ENCODE data around the gene LCA5L.
"Not testable (repeated sequence)": the region's sequence is repeated elsewhere in the genome, so short reads cannot be mapped to it uniquely, and the experiment has no call there.

LCA5L gene

GRCh38 chr21:39387461-39388037 is 58.0 kb downstream of the LCA5L start:
- H3K9me3 Mint-ChIP-seq: no peaks in the 10 kb centered on the region
- intact Hi-C loops (cut with micrococcal nuclease): loop anchor here (1.0 to 2.0 kb wide), 5 partner anchors 7 to 205 kb away; partner anchors contain the start of genes BRWD1 and PSMG1

GRCh38 chr21:39386899-39387298 is 58.7 kb downstream of the LCA5L start:
- peak overlapping the region; percentile 69 for H3K27ac Mint-ChIP-seq
- H3K4me1 Mint-ChIP-seq (ENCODE audit: low read depth): peaks cover 31% of the 10 kb centered on the region
- H3K27me3 Mint-ChIP-seq: no peaks in the 10 kb centered on the region

More at GRCh38 chr21:39387461-39388037, 58.0 kb downstream of the LCA5L start:
- no peaks in the 10 kb centered on the region for H3K27me3 Mint-ChIP-seq
- peaks cover 31% of the 10 kb centered on the region for H3K36me3 Mint-ChIP-seq (ENCODE audit: low read depth)
- peak overlapping the region; percentile 70 for H3K4me3 Mint-ChIP-seq
- peak overlapping the region; percentile 69 for H3K27ac Mint-ChIP-seq
- H3K4me1 Mint-ChIP-seq (ENCODE audit: low read depth): peaks cover 25% of the 10 kb centered on the region

GRCh38 chr21:39386194-39386593 is 59.4 kb downstream of the LCA5L start:
- Mint-ChIP-seq H3K27me3 (no peaks in the 10 kb centered on the region), H3K4me1 (ENCODE audit: low read depth) (peaks cover 35% of the 10 kb centered on the region), H3K4me3 (peak overlapping the region; percentile 48), H3K27ac (peak overlapping the region; percentile 42), H3K36me3 (ENCODE audit: low read depth) (peaks cover 18% of the 10 kb centered on the region), H3K9me3 (no peaks in the 10 kb centered on the region)
- intact Hi-C loops (cut with micrococcal nuclease): loop anchor here (2.0 kb wide), 1 partner anchor 203 kb away; the partner anchor contains the start of gene PSMG1

More at GRCh38 chr21:39386899-39387298, 58.7 kb downstream of the LCA5L start:
- intact Hi-C loops (cut with micrococcal nuclease): loop anchor here (1.0 to 2.0 kb wide), 2 partner anchors 70 to 204 kb away; partner anchors contain the start of gene PSMG1
- Mint-ChIP-seq H3K36me3 (ENCODE audit: low read depth) (peaks cover 25% of the 10 kb centered on the region), H3K4me3 (peak overlapping the region; percentile 70), H3K9me3 (no peaks in the 10 kb centered on the region)

GRCh38 chr21:39385299-39386145 is 60.1 kb downstream of the LCA5L start:
- Mint-ChIP-seq H3K9me3 (no peaks in the 10 kb centered on the region), H3K4me1 (ENCODE audit: low read depth) (peaks cover 42% of the 10 kb centered on the region), H3K36me3 (ENCODE audit: low read depth) (peaks cover 11% of the 10 kb centered on the region), H3K4me3 (peak overlapping the region; percentile 48), H3K27me3 (no peaks in the 10 kb centered on the region), H3K27ac (peak overlapping the region; percentile 42)
- intact Hi-C loops (cut with micrococcal nuclease): loop anchor here (2.0 kb wide), 1 partner anchor 203 kb away; the partner anchor contains the start of gene PSMG1

- H3K9me3 Mint-ChIP-seq: no peaks in the 10 kb centered on the region
- H3K4me3 Mint-ChIP-seq: no peak overlapping the region
- intact Hi-C loops (cut with micrococcal nuclease): no loop called here
- H3K36me3 Mint-ChIP-seq (ENCODE audit: low read depth): peaks cover 5% of the 10 kb centered on the region
- H3K27ac Mint-ChIP-seq: no peak overlapping the region
- no peaks in the 10 kb centered on the region for H3K27me3 Mint-ChIP-seq
- peaks cover 42% of the 10 kb centered on the region for H3K4me1 Mint-ChIP-seq (ENCODE audit: low read depth)
Measured at GRCh38 chr21:39384674-39385298, 60.8 kb downstream of the LCA5L start.

DNA sequence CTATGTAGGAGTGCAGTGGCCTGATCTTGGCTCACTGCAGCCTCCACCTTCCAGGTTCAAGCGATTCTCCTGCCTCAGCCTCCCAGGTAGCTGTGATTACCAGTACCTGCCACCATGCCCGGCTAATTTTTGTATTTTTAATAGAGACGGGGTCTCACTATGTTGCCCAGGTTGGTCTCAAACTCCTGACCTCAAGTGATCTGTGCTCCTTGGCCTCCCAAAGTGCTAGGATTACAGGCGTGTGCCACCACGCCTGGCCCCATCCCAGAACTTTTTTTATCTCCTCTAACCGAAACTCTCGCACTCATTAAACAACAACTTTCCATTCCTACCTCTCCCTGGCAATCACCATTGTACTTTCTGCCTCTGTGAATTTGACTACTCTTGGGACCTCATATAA is 63.5 kb downstream of the LCA5L start:
- H3K36me3 Mint-ChIP-seq (ENCODE audit: low read depth); H3K27ac Mint-ChIP-seq; H3K4me3 Mint-ChIP-seq; H3K9me3 Mint-ChIP-seq; H3K27me3 Mint-ChIP-seq; intact Hi-C loops (cut with micrococcal nuclease): not testable (repeated sequence)
- peaks cover 23% of the 10 kb centered on the region for H3K4me1 Mint-ChIP-seq (ENCODE audit: low read depth)

DNA sequence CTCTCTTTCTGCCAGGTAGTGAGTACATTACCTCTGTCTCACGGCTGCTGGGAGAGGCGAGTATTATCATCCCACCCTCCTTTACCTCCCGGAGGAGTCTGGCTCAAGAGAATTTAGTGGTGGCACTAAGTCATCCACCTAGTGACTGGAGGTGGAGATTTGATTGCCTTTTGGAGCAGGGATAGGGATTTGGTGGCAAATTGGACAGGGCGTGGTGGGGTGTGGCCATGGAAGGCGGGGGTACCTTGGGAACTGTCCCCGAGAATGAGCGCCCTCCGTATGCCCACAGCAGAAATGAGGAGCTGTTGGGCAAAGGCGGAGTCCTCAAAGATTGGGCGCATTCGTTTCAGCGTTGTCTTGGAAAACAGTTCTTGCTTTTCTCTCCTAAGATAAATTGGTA is 64.6 kb downstream of the LCA5L start:
- Mint-ChIP-seq H3K4me3 (peak overlapping the region; percentile 91), H3K36me3 (ENCODE audit: low read depth) (no peaks in the 10 kb centered on the region), H3K9me3 (no peaks in the 10 kb centered on the region), H3K27ac (peak overlapping the region; percentile 90), H3K27me3 (no peaks in the 10 kb centered on the region), H3K4me1 (ENCODE audit: low read depth) (peaks cover 23% of the 10 kb centered on the region)
- intact Hi-C loops (cut with micrococcal nuclease): no loop called here

GRCh38 chr21:39379986-39380891 is 65.3 kb downstream of the LCA5L start:
- H3K4me1 Mint-ChIP-seq (ENCODE audit: low read depth): peaks cover 20% of the 10 kb centered on the region
- no peaks in the 10 kb centered on the region for H3K9me3 Mint-ChIP-seq
- no peaks in the 10 kb centered on the region for H3K36me3 Mint-ChIP-seq (ENCODE audit: low read depth)
- peak overlapping the region; percentile 90 for H3K27ac Mint-ChIP-seq
- H3K4me3 Mint-ChIP-seq: peak overlapping the region; percentile 91
- no peaks in the 10 kb centered on the region for H3K27me3 Mint-ChIP-seq
- intact Hi-C loops (cut with micrococcal nuclease): loop anchor here (1.0 kb wide), 1 partner anchor 8 kb away; no protein-coding TSS in a partner anchor

DNA sequence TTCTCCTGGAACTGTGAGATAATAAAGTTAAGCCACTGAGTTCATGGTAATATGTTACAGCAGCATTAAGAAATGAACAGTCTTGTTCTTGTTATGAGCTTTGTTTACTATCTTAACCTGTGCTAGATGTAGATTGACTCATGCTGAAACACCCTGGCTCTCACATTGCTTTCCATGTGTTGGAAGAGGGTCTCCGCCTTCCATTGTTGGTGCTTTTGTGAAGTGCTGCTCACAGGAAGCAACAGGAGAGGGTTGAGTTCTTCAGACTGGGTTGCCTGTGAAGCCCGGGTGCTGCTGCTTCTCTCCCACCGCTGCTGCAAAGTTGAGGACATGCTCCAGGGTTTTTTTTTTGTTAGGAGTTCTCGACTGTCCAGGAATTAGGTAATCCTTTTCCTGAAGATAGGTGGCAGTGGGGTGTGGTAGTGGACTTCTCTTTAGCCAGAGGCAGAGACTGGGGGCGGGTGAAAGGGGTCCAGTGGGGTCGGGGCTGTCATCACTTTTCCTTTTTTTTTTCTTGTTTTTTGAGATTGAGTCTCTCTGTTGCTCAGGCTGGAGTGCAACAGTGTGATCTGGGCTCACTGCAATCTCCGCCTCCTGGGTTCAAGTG is 68.0 kb downstream of the LCA5L start:
- H3K4me3 Mint-ChIP-seq: no peak overlapping the region

GRCh38 chr21:39375446-39375845 is 70.1 kb downstream of the LCA5L start:
- intact Hi-C loops (cut with micrococcal nuclease): no loop called here
- H3K36me3 Mint-ChIP-seq (ENCODE audit: low read depth): no peaks in the 10 kb centered on the region
- H3K27me3 Mint-ChIP-seq: no peaks in the 10 kb centered on the region
- H3K4me1 Mint-ChIP-seq (ENCODE audit: low read depth): peaks cover 18% of the 10 kb centered on the region
- H3K4me3 Mint-ChIP-seq: no peak overlapping the region
- no peaks in the 10 kb centered on the region for H3K9me3 Mint-ChIP-seq
- no peak overlapping the region for H3K27ac Mint-ChIP-seq

More for the DNA sequence above, 68.0 kb downstream of the LCA5L start:
- peaks cover 26% of the 10 kb centered on the region for H3K4me1 Mint-ChIP-seq (ENCODE audit: low read depth)
- H3K27ac Mint-ChIP-seq: peak overlapping the region; percentile 20
- H3K9me3 Mint-ChIP-seq: no peaks in the 10 kb centered on the region
- no peaks in the 10 kb centered on the region for H3K36me3 Mint-ChIP-seq (ENCODE audit: low read depth)
- no peaks in the 10 kb centered on the region for H3K27me3 Mint-ChIP-seq
- intact Hi-C loops (cut with micrococcal nuclease): no loop called here

DNA sequence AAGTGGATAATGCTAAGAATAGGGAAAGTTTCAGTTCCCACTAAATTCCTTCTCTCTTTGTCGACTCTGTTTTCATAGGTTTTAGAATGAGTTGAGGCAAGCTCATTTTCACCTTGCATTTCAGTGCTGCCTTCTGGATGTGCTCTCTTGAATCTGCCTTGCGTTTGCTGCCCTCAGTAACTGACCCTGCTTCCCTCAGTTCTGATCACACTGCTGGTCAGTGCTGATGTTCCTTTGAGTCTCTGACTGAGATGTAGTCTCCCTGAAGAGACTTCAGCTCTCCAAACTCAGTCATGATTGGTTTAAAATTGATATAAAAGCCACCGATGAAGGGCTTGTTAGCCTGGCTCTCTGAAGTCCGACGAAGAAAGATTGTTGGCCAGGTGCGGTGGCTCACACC is 71.5 kb downstream of the LCA5L start:
- H3K4me3 Mint-ChIP-seq: no peak overlapping the region
- no peaks in the 10 kb centered on the region for H3K27me3 Mint-ChIP-seq
- peak overlapping the region; percentile 6 for H3K27ac Mint-ChIP-seq
- intact Hi-C loops (cut with micrococcal nuclease): no loop called here
- no peaks in the 10 kb centered on the region for H3K9me3 Mint-ChIP-seq
- H3K4me1 Mint-ChIP-seq (ENCODE audit: low read depth): peaks cover 28% of the 10 kb centered on the region
- no peaks in the 10 kb centered on the region for H3K36me3 Mint-ChIP-seq (ENCODE audit: low read depth)

GRCh38 chr21:39373634-39374033 is 71.9 kb downstream of the LCA5L start:
- Mint-ChIP-seq H3K9me3 (no peaks in the 10 kb centered on the region), H3K27me3 (no peaks in the 10 kb centered on the region), H3K4me1 (ENCODE audit: low read depth) (peaks cover 28% of the 10 kb centered on the region), H3K27ac (peak overlapping the region; percentile 6), H3K4me3 (no peak overlapping the region), H3K36me3 (ENCODE audit: low read depth) (no peaks in the 10 kb centered on the region)
- intact Hi-C loops (cut with micrococcal nuclease): no loop called here

DNA sequence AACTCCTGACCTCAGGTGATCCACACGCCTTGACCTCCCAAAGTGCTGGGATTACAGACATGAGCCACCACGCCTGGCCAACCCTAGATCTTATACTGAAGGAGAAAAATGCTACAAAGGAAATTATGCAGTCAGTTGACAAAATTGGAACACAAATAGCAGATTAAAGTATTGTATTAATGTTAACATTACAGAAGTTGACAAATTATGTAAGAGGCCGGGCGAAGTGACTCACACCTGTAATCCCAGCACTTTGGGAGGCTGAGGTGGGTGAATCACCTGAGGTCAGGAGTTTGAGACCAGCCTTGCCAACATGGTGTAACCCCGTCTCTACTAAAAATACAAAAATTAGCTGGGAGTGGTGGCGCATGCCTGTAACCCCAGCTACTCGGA is 75.7 kb downstream of the LCA5L start:
- intact Hi-C loops (cut with micrococcal nuclease); H3K27me3 Mint-ChIP-seq; H3K36me3 Mint-ChIP-seq (ENCODE audit: low read depth); H3K9me3 Mint-ChIP-seq; H3K4me3 Mint-ChIP-seq: not testable (repeated sequence)
- Mint-ChIP-seq H3K4me1 (ENCODE audit: low read depth) (peaks cover 28% of the 10 kb centered on the region), H3K27ac (peak overlapping the region; percentile 47)
